ENCODE measurements around the gene ZKSCAN7. TPM values are rescaled to one million over a fixed set of nuclear protein-coding genes. Genes with fewer than 3 reads are reported as not detected.
A peak's percentile ranks its signal among the peaks of the same experiment; 100 is the strongest.

The ZKSCAN7 gene
- 1 to 10 TPM; 1.0 to 1.6 (median 1.4) TPM for total RNA-seq

- H3K27me3 ChIP-seq = peaks cover 0 to 8% (median 3%) of the 10 kb centered on the region in 3 donors
- ATAC-seq = peak; percentile 54 to 55
These were observed at the start of gene ZKSCAN7 for GRCh38 chr3:44554626-44555592. TSS of gene ZKSCAN7 (plus strand) at chr3:44555193. CDS start at chr3:44557048, 1,855 bp downstream.

DNA sequence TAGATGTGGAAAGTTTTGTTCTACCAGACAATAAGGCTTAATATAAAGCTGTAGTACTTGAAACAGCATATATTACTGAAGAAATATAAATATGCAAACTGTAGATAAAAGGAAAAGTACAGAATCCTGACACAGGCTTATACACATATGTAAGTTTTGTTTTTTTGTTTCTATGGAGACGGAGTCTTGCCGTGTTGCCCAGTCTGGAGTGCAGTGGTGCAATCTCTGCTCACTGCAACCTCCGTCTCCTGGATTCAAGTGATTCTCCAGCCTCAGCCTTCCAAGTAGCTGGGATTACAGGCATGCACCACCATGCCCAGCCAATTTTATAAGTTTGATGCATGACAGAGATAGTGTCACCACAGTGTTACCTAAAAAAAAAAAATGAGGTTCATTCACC, 48.4 kb upstream of the ZKSCAN7 start:
- Histone ChIP-seq H3K36me3 (peaks cover 0 to 13% of the 10 kb centered on the region in 2 donors), H3K4me3 (no peak overlapping the region), H3K27me3 (no peaks in the 10 kb centered on the region), H3K4me1 (peaks cover 11 to 15% of the 10 kb centered on the region in 2 donors), H3K9me3 (no peaks in the 10 kb centered on the region), H3K27ac (no peak overlapping the region)
- in situ Hi-C loops (cut with MboI; ENCODE audit: low sequenced_read_pairs in 4 of 4) (loop anchor here in 1 of 4 donors (25.0 kb wide), 1 partner anchor 169 kb away; the partner anchor contains the start of gene TCAIM), intact Hi-C loops (cut with DNase I; ENCODE audit: low total_unique reads) (loop anchor here (5.0 kb wide), 1 partner anchor 184 kb away; no protein-coding TSS in a partner anchor)
- DNase-seq (no peak), ATAC-seq (no peak)
- TF ChIP-seq POLR2A (IDR thresholded peaks at IDR 0.05) = no peak
- TF ChIP-seq, protein P1, sequence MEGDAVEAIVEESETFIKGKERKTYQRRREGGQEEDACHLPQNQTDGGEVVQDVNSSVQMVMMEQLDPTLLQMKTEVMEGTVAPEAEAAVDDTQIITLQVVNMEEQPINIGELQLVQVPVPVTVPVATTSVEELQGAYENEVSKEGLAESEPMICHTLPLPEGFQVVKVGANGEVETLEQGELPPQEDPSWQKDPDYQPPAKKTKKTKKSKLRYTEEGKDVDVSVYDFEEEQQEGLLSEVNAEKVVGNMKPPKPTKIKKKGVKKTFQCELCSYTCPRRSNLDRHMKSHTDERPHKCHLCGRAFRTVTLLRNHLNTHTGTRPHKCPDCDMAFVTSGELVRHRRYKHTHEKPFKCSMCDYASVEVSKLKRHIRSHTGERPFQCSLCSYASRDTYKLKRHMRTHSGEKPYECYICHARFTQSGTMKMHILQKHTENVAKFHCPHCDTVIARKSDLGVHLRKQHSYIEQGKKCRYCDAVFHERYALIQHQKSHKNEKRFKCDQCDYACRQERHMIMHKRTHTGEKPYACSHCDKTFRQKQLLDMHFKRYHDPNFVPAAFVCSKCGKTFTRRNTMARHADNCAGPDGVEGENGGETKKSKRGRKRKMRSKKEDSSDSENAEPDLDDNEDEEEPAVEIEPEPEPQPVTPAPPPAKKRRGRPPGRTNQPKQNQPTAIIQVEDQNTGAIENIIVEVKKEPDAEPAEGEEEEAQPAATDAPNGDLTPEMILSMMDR (IDR thresholded peaks at IDR 0.05 in 4 of 5, conservative IDR thresholded peaks at IDR 0.05 in 1 of 5) = no peak

More at GRCh38 chr3:44554626-44555592, at the start of gene ZKSCAN7:
- Histone ChIP-seq H3K27ac (peak within 1 kb of the TSS; percentile 3 to 68 (median 56)), H3K9me3 (no peaks in the 10 kb centered on the region), H3K4me1 (peaks cover 8 to 10% of the 10 kb centered on the region in 2 donors), H3K4me3 (peak within 1 kb of the TSS; percentile 65 to 92 (median 83)), H3K36me3 (peaks cover 0 to 13% of the 10 kb centered on the region in 2 donors)
- DNase-seq = peak; percentile 5 to 10
- no peak for TF ChIP-seq POLR2A (IDR thresholded peaks at IDR 0.05)
- TF ChIP-seq, protein P1 (IDR thresholded peaks at IDR 0.05 in 4 of 5, conservative IDR thresholded peaks at IDR 0.05 in 1 of 5) = no peak
- intact Hi-C loops (cut with DNase I; ENCODE audit: low total_unique reads) = no loop called here
- in situ Hi-C loops (cut with MboI; ENCODE audit: low sequenced_read_pairs in 4 of 4) = no loop called here

GRCh38 chr3:44506961-44507360, 48.0 kb upstream of the ZKSCAN7 start:
- Histone ChIP-seq H3K27ac (no peak overlapping the region), H3K4me1 (peaks cover 13 to 15% of the 10 kb centered on the region in 2 donors), H3K36me3 (peaks cover 0 to 9% of the 10 kb centered on the region in 2 donors), H3K9me3 (no peaks in the 10 kb centered on the region), H3K4me3 (no peak overlapping the region), H3K27me3 (no peaks in the 10 kb centered on the region)
- DNase-seq = no peak
- ATAC-seq = no peak
- no peak for TF ChIP-seq POLR2A (IDR thresholded peaks at IDR 0.05)
- TF ChIP-seq, protein P1 (IDR thresholded peaks at IDR 0.05 in 4 of 5, conservative IDR thresholded peaks at IDR 0.05 in 1 of 5) = no peak
- intact Hi-C loops (cut with DNase I; ENCODE audit: low total_unique reads) = loop anchor here (5.0 kb wide), 1 partner anchor 185 kb away; no protein-coding TSS in a partner anchor
- in situ Hi-C loops (cut with MboI; ENCODE audit: low sequenced_read_pairs in 4 of 4) = loop anchor here in 1 of 4 donors (25.0 kb wide), 1 partner anchor 170 kb away; the partner anchor contains the start of gene TCAIM

- in situ Hi-C loops (cut with MboI; ENCODE audit: low sequenced_read_pairs in 4 of 4) = loop anchor here in 1 of 4 donors (25.0 kb wide), 1 partner anchor 172 kb away; the partner anchor contains the start of gene TCAIM
- DNase-seq = peak in 1 of 2 donors; percentile 15
- Histone ChIP-seq H3K36me3 (peaks cover 0 to 7% of the 10 kb centered on the region in 2 donors), H3K27ac (peak overlapping the region; percentile 88 to 91 (median 89)), H3K27me3 (no peaks in the 10 kb centered on the region), H3K4me3 (peak overlapping the region; percentile 64 to 83 (median 77)), H3K4me1 (peaks cover 13 to 15% of the 10 kb centered on the region in 2 donors), H3K9me3 (no peaks in the 10 kb centered on the region)
- ATAC-seq = no peak
- intact Hi-C loops (cut with DNase I; ENCODE audit: low total_unique reads) = loop anchor here (5.0 kb wide), 1 partner anchor 187 kb away; no protein-coding TSS in a partner anchor
- TF ChIP-seq POLR2A (IDR thresholded peaks at IDR 0.05) = no peak
- TF ChIP-seq, protein P1 (IDR thresholded peaks at IDR 0.05 in 4 of 5, conservative IDR thresholded peaks at IDR 0.05 in 1 of 5) = no peak
These were observed 45.5 kb upstream of the ZKSCAN7 start for GRCh38 chr3:44509393-44509921.

Data from gastrocnemius medialis (tissue), 4 donors.